Endodermal cell (in vitro differentiated cells): ENCODE measurements around the gene SLC2A8. TPM values are rescaled to one million over a fixed set of nuclear protein-coding genes. Genes with fewer than 3 reads are reported as not detected.

Source experiments
- DNase-seq: peaks from one replicate; pipeline ENCODE4 v3.0.0-alpha.2; 2017
- H3K27ac ChIP-seq: 2 replicates; pipeline ENCODE4 v1.5.1; 2013; ENCODE audit warnings: mild to moderate bottlenecking, low read depth, low read length, moderate library complexity
- H3K27me3 ChIP-seq: 2 replicates; pipeline ENCODE4 v1.6.1; 2013; ENCODE audit warnings: mild to moderate bottlenecking, low read length, moderate library complexity; ENCODE audit not compliant: insufficient read depth, control insufficient read depth, poor library complexity, severe bottlenecking
- H3K36me3 ChIP-seq: 2 replicates; pipeline ENCODE4 v1.7.0; 2013; ENCODE audit warnings: mild to moderate bottlenecking, low read length, moderate library complexity; ENCODE audit not compliant: control insufficient read depth, insufficient read depth
- H3K4me1 ChIP-seq: one replicate; pipeline ENCODE4 v1.7.0; 2013; ENCODE audit warnings: low read length; ENCODE audit not compliant: control insufficient read depth, insufficient read depth
- H3K4me3 ChIP-seq: 2 replicates; pipeline ENCODE4 v1.5.1; 2013; ENCODE audit warnings: mild to moderate bottlenecking, low read length, moderate library complexity
- H3K9ac ChIP-seq: 2 replicates; pipeline ENCODE4 v1.6.1; 2013; ENCODE audit warnings: mild to moderate bottlenecking, low read length, moderate library complexity; ENCODE audit not compliant: poor library complexity, severe bottlenecking; ENCODE audit errors: extremely low read depth
- H3K9me3 ChIP-seq: 2 replicates; pipeline ENCODE4 v1.6.1; 2013; ENCODE audit warnings: mild to moderate bottlenecking, low read length, moderate library complexity; ENCODE audit not compliant: control insufficient read depth
- H3K27ac Mint-ChIP-seq: 2 replicates; pipeline ENCODE4 v1.8.0; 2020; ENCODE audit warnings: mixed read lengths
- H3K27me3 Mint-ChIP-seq: 2 replicates; pipeline ENCODE4 v1.8.0; 2021; ENCODE audit warnings: mild to moderate bottlenecking, mixed read lengths; ENCODE audit not compliant: insufficient read depth
- H3K36me3 Mint-ChIP-seq: 2 replicates; pipeline ENCODE4 v1.8.0; 2020; ENCODE audit warnings: low read depth, mixed read lengths
- H3K4me1 Mint-ChIP-seq: 2 replicates; pipeline ENCODE4 v1.8.0; 2020; ENCODE audit warnings: mixed read lengths
- H3K4me3 Mint-ChIP-seq: 2 replicates; pipeline ENCODE4 v1.8.0; 2020; ENCODE audit warnings: mild to moderate bottlenecking, moderate library complexity, mixed read lengths
- H3K9me3 Mint-ChIP-seq: 2 replicates; pipeline ENCODE4 v1.8.0; 2020; ENCODE audit warnings: mild to moderate bottlenecking, mixed read lengths
- CTCF ChIP-seq: fragments of 200-600 bp; sonication (generic); conservative IDR thresholded peaks from 2 replicates; pipeline ENCODE4 v1.5.0; 2021; ENCODE audit warnings: antibody characterized with exemption, mild to moderate bottlenecking
- WGBS, 2 experiments: methylation state at CpG; one replicate each; pipeline versions ENCODE4 v1.1.5 to v1.1.7; 2013; ENCODE audit warnings: missing lambda C conversion rate in 2 of 2, mixed read lengths in 1 of 2; ENCODE audit not compliant: insufficient coverage in 1 of 2, insufficient read length in 1 of 2; 5-methylcytosine and 5-hydroxymethylcytosine counted together
- total RNA-seq, 2 donors: library from RNA; stranded (reverse); fragmentation: NEBNext Ultra II Directional in 1 of 2; extraction: Animal tissue kit (Norgen Biotek cat#: 25700) in 1 of 2; gene quantifications; 2 replicates in 1 of 2; 3 replicates in 1 of 2; pipeline ENCODE4 v1.2.1, GENCODE V29; 2021

The SLC2A8 gene
- total RNA-seq, 2 donors from 2014 or later = 33.6 to 40.3 TPM

DNA sequence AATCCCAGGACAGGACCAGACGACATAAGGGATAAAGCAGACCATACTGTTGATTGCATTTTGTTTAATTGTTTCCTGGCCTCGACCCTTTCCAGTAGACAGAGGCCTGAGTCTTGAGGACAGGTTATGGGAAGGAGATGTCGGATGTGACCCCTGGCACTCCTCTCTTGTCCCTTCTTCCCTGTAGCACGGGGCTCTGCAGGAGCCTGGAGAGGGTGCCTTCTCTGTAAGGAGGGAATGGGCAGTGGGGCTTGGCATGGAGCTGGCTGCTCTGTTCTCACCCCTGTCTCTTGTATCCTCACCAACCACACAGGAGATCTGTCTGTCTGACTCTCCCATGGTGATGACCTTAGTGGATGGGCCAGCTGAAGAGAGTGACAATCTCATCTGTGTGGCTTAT lies 40.1 kb upstream of the SLC2A8 start:
- no peaks in the 10 kb centered on the region for H3K27me3 Mint-ChIP-seq
- TF ChIP-seq CTCF = no peak
- no peaks in the 10 kb centered on the region for H3K36me3 ChIP-seq
- H3K27me3 ChIP-seq = no peaks in the 10 kb centered on the region
- no peaks in the 10 kb centered on the region for H3K4me1 ChIP-seq
- no peak overlapping the region for H3K9ac ChIP-seq
- no peaks in the 10 kb centered on the region for H3K9me3 Mint-ChIP-seq
- no peak overlapping the region for H3K4me3 Mint-ChIP-seq
- 97 to 100% methylated on average over 2 to 4 of the region's 4 CpGs for WGBS, 2 experiments
- no peaks in the 10 kb centered on the region for H3K4me1 Mint-ChIP-seq
- no peaks in the 10 kb centered on the region for H3K9me3 ChIP-seq
- no peak for DNase-seq
- H3K27ac Mint-ChIP-seq = no peak overlapping the region
- H3K4me3 ChIP-seq = no peak overlapping the region
- no peaks in the 10 kb centered on the region for H3K36me3 Mint-ChIP-seq
- no peak overlapping the region for H3K27ac ChIP-seq

GRCh38 chr9:127358023-127358535 lies 38.9 kb upstream of the SLC2A8 start:
- WGBS, 2 experiments = 88 to 95% methylated on average over 3 of the region's 3 CpGs
- H3K4me1 Mint-ChIP-seq = no peaks in the 10 kb centered on the region
- H3K27me3 Mint-ChIP-seq = no peaks in the 10 kb centered on the region
- no peaks in the 10 kb centered on the region for H3K9me3 ChIP-seq
- no peaks in the 10 kb centered on the region for H3K27me3 ChIP-seq
- no peaks in the 10 kb centered on the region for H3K36me3 Mint-ChIP-seq
- no peaks in the 10 kb centered on the region for H3K9me3 Mint-ChIP-seq
- H3K4me3 ChIP-seq = no peak overlapping the region
- no peaks in the 10 kb centered on the region for H3K36me3 ChIP-seq
- no peak overlapping the region for H3K27ac ChIP-seq
- no peak for TF ChIP-seq CTCF
- H3K9ac ChIP-seq = no peak overlapping the region
- DNase-seq = no peak
- H3K4me3 Mint-ChIP-seq = no peak overlapping the region
- no peaks in the 10 kb centered on the region for H3K4me1 ChIP-seq
- H3K27ac Mint-ChIP-seq = no peak overlapping the region

DNA sequence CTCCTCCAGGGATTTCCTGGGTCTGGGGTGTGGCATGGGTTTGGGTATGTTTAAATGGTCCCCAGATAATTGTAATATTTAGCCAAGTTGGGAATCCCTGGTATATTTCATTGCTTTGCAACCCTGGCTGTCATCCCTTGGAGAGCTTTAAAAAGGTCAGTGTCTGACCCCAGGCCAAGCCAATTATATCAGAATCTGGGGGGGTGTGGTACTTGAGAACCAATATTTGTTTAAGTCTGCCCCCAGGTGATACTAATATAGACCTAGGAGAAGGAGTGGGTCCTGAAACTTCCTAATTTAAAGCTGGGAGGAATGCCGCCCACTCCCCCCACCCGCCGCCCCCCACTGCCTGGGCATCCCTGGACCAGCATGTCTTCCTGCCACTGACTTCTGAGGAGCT lies 38.2 kb upstream of the SLC2A8 start:
- DNase-seq = no peak
- Histone ChIP-seq H3K4me1 (no peaks in the 10 kb centered on the region), H3K9ac (no peak overlapping the region), H3K4me3 (no peak overlapping the region), H3K27ac (no peak overlapping the region), H3K9me3 (no peaks in the 10 kb centered on the region), H3K36me3 (no peaks in the 10 kb centered on the region), H3K27me3 (no peaks in the 10 kb centered on the region)
- Mint-ChIP-seq H3K9me3 (no peaks in the 10 kb centered on the region), H3K36me3 (no peaks in the 10 kb centered on the region), H3K4me3 (no peak overlapping the region), H3K27ac (no peak overlapping the region), H3K4me1 (no peaks in the 10 kb centered on the region), H3K27me3 (no peaks in the 10 kb centered on the region)
- TF ChIP-seq CTCF = no peak
- 94% methylated on average over 3 of the region's 3 CpGs; no CpG with 5 or more reads in 1 of the 2 experiments for WGBS, 2 experiments
